ENCODE results near the gene CERCAM. TPM values are rescaled to one million over a fixed set of nuclear protein-coding genes. Genes with fewer than 3 reads are reported as not detected.

The CERCAM gene
- total and polyA plus RNA-seq, 2 of the 13 experiments (the other 11 are each of a cell fraction or from before 2014, with no cell fraction given), result 9.0 to 17.1 TPM

- TF ChIP-seq IRX3 (CRISPR knock-in tag; IDR thresholded peaks at IDR 0.05; ENCODE audit: borderline replicate concordance, low read depth), result no peak
Observed at GRCh38 chr9:128420651-128421481, at the start of gene CERCAM (continued).

GRCh38 chr9:128371630-128372117, 49.0 kb upstream of the CERCAM start:
- Histone ChIP-seq H3K4me3 (replicated peaks in 1 of 3; ENCODE audit: insufficient read depth in 1 of 3, low read depth in 2 of 3, low read length in 3 of 3) (peak overlapping the region; percentile 87 to 92 (median 92)), H3K9ac (ENCODE audit: insufficient read depth, low read depth, low read length) (peak overlapping the region; percentile 95), H3K9me3 (ENCODE audit: low read length) (no peaks in the 10 kb centered on the region), H3K27me3 (ENCODE audit: control insufficient read depth in 1 of 2, insufficient read depth in 2 of 2, low read length in 2 of 2) (peaks cover 0 to 3% of the 10 kb centered on the region in 2 experiments; a peak in 2 of 5 replicates), H3K36me3 (replicated peaks in 1 of 2; ENCODE audit: control insufficient read depth in 1 of 2, insufficient read depth in 2 of 2, low read length in 2 of 2) (peaks cover 1 to 13% of the 10 kb centered on the region in 2 experiments; a peak in 1 of 5 replicates), H3K4me2 (ENCODE audit: low read depth, low read length) (peak overlapping the region; percentile 77), H3K79me2 (ENCODE audit: insufficient read depth, low read length) (peaks cover 38% of the 10 kb centered on the region), H4K20me1 (ENCODE audit: insufficient read depth, low read length) (no peaks in the 10 kb centered on the region), H2AFZ (ENCODE audit: low read length) (no peak overlapping the region), H3K4me1 (ENCODE audit: insufficient read depth, low read length) (peaks cover 15% of the 10 kb centered on the region), H3K27ac (ENCODE audit: extremely low read length, insufficient read depth, low read length) (peak overlapping the region; percentile 63)
- FAIRE-seq, result no peak
- no peak for ATAC-seq
- peak; percentile 48 for TF ChIP-seq ASH2L (IDR thresholded peaks at IDR 0.05; ENCODE audit: insufficient read length, low read depth, low read length)
- TF ChIP-seq ZSCAN22 (CRISPR knock-in tag; IDR thresholded peaks at IDR 0.05), result no peak
- 0 out of 2 replicates have a peak, but pooled peaks have one; percentile 19 for TF ChIP-seq ZNF747 (CRISPR knock-in tag; IDR thresholded peaks at IDR 0.05; ENCODE audit: borderline replicate concordance)
- TF ChIP-seq ZNF138 (CRISPR knock-in tag; IDR thresholded peaks at IDR 0.05; ENCODE audit: low read depth), result peak; percentile 32; the same call in 1 of the 2 replicates
- TF ChIP-seq ELF4 (CRISPR knock-in tag; IDR thresholded peaks at IDR 0.05; ENCODE audit: borderline replicate concordance), result 0 out of 2 replicates have a peak, but pooled peaks have one; percentile 46
- TF ChIP-seq THAP9 (CRISPR knock-in tag; IDR thresholded peaks at IDR 0.05; ENCODE audit: borderline replicate concordance), result 0 out of 2 replicates have a peak, but pooled peaks have one; percentile 3
- TF ChIP-seq ZNF275 (CRISPR knock-in tag; IDR thresholded peaks at IDR 0.05; ENCODE audit: borderline replicate concordance), result no peak
- TF ChIP-seq KDM5A (IDR thresholded peaks at IDR 0.05; ENCODE audit: borderline replicate concordance, low read length), result peak; percentile 78
- TF ChIP-seq NKX3-1 (CRISPR knock-in tag; IDR thresholded peaks at IDR 0.05), result 0 out of 2 replicates have a peak, but pooled peaks have one; percentile 40
- TF ChIP-seq CERS6 (CRISPR knock-in tag; IDR thresholded peaks at IDR 0.05), result no peak
- TF ChIP-seq FOXA1 (IDR thresholded peaks at IDR 0.05), result no peak
- 0 out of 2 replicates have a peak, but pooled peaks have one; percentile 1 for TF ChIP-seq FOXA1 (CRISPR knock-in tag; IDR thresholded peaks at IDR 0.05)
- TF ChIP-seq ZFP90 (CRISPR knock-in tag; IDR thresholded peaks at IDR 0.05; ENCODE audit: borderline replicate concordance), result peak; percentile 12; the same call in 1 of the 2 replicates
- intact Hi-C loops (cut with micrococcal nuclease; ENCODE audit: unreplicated experiment) (loop anchor here (2.0 kb wide), 1 partner anchor 41 kb away; no protein-coding TSS in a partner anchor), in situ Hi-C loops (cut with HindIII; ENCODE audit: extremely low pct_ligation_motif_present, low pct_unique_long_range_greater_than_20kb) (no loop called here)
- ChIA-PET CTCF (ENCODE audit: low intra/inter-chr PET ratio, low total read pairs) (no interaction called here), POLR2A (interaction anchor here (0.6 to 1.9 kb wide), 17 partner anchors 9 to 133 kb away, joined by 3 to 19 read pairs (median 4); partner anchors contain the start of genes CERCAM, GLE1, GOLGA2 and ODF2)
- DNase-seq (ENCODE audit: low spot score), result no peak
- under 1% methylated on average over 10 of the region's 10 CpGs for WGBS (ENCODE audit: low lambda C conversion rate)
- TSS peak; percentile 82 for BruUV-seq (replicated peaks)

Measured in HepG2 (cell line).